AG10803 (cell line): ENCODE results near the gene SH3PXD2B.

Experiments
- DNase-seq: peaks from one replicate; pipeline ENCODE4 v3.0.0; 2010; ENCODE audit warnings: low read depth
- H3K4me3 ChIP-seq: 2 replicates; pipeline ENCODE4 v1.5.1; 2011; ENCODE audit warnings: mild to moderate bottlenecking, low read length, control low read depth
- TF ChIP-seq, protein P1 (sequence below): conservative IDR thresholded peaks from 2 replicates; pipeline ENCODE4 v1.5.1; 2011; ENCODE audit warnings: mild to moderate bottlenecking, low read length, control low read depth, inconsistent platforms

The SH3PXD2B gene

DNA sequence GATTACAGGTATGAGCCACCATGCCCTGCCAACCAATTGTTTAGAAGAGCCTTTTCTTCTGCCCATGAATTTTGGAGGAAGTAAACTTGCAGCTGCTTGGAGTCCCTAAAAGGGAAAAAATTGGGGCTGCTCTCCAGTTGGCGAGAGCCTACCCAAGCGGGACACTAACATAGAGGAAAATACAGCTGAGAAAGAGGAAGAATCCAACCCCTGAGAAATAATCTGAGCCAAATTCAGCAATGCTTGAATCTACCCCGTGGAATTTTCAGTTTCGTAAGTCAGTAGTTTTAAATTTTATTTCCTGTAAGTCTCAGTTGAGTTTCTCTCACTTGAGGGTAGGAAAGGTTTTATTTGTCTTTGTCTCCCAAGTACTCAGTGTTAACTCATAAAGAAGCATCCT lies 140.4 kb downstream of the SH3PXD2B start:
- TF ChIP-seq, protein P1, sequence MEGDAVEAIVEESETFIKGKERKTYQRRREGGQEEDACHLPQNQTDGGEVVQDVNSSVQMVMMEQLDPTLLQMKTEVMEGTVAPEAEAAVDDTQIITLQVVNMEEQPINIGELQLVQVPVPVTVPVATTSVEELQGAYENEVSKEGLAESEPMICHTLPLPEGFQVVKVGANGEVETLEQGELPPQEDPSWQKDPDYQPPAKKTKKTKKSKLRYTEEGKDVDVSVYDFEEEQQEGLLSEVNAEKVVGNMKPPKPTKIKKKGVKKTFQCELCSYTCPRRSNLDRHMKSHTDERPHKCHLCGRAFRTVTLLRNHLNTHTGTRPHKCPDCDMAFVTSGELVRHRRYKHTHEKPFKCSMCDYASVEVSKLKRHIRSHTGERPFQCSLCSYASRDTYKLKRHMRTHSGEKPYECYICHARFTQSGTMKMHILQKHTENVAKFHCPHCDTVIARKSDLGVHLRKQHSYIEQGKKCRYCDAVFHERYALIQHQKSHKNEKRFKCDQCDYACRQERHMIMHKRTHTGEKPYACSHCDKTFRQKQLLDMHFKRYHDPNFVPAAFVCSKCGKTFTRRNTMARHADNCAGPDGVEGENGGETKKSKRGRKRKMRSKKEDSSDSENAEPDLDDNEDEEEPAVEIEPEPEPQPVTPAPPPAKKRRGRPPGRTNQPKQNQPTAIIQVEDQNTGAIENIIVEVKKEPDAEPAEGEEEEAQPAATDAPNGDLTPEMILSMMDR, result no peak
- H3K4me3 ChIP-seq, result no peak overlapping the region

DNA sequence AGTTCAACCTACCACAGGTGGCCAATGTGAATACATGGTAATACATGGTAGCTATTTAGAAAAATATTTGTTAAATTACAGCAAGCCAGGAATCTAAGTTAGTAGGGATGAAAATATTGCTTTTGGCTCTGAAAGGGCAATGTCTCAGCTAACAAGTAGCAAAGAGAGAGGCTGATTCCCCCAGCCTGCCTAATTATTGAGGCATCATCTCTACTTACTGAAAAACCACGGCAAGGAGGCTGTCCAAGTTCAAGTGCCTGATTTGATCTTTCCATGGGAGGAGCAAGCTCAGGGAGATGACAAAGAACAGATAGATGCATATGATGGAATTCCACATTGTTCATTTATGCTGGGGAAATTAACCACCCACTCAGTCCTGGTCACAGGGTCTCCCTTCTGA lies 142.0 kb downstream of the SH3PXD2B start:
- TF ChIP-seq, protein P1, result no peak
- DNase-seq, result peak; percentile 21
- no peak overlapping the region for H3K4me3 ChIP-seq

More for the DNA sequence above, 140.4 kb downstream of the SH3PXD2B start:
- no peak for DNase-seq

DNA sequence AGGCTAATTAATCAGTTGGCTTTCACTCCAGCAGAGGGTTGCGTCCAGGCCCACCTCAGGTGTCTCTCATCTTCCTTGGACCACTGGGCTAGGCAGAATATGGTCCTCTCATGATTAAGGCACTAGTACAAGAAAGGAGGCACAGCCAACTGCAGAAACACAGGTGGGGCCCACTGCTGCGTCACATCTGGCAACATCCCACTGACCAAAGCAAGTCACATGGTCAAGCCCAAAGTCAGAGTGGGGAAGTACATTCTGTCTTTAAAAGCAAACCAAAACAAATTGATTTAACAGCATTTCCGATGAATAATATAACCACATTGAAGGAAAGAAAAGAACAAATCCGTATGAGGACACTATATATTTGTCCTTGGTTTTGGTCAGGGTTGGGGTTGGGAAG lies 142.7 kb downstream of the SH3PXD2B start:
- H3K4me3 ChIP-seq, result no peak overlapping the region
- DNase-seq, result no peak
- TF ChIP-seq, protein P1, result no peak

DNA sequence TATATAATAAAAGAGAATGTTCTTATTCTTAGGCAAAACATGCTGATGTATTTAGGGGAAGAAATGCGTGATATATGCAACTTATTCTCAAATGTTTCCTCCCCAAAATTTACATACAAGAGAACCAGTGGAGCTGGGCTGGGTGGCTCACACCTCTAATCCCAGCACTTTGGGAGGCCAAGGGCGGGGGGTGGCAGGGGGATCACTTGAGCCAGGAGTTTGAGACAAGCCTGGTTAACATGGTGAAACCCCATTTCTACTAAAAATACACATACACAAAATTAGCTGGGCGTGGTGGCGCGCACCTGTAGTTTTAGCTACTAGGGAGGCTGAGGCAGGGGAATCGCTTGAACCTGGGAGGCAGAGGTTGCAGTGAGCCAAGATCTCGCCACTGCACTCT lies 143.3 kb downstream of the SH3PXD2B start:
- DNase-seq, result no peak
- TF ChIP-seq, protein P1, result no peak
- H3K4me3 ChIP-seq, result no peak overlapping the region

DNA sequence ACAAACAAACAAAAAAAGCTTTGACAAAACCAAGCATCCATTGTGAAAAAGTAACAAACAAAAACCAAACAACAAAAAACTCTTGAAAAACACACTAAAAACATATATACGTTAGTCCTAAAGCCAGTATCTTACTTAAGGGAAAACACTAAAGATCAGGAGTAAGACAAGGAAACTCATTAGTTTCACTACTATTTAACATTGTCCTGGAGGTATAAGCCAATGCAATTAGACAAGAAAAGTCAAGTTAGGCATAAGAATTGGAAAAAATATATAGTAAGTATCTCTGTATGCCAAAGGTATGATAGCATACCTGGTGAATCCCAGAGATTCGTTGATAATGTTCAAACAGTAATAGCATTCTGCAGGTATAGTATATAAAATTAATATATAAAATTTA lies 148.9 kb downstream of the SH3PXD2B start:
- TF ChIP-seq, protein P1, result no peak
- DNase-seq, result no peak
- H3K4me3 ChIP-seq, result no peak overlapping the region

DNA sequence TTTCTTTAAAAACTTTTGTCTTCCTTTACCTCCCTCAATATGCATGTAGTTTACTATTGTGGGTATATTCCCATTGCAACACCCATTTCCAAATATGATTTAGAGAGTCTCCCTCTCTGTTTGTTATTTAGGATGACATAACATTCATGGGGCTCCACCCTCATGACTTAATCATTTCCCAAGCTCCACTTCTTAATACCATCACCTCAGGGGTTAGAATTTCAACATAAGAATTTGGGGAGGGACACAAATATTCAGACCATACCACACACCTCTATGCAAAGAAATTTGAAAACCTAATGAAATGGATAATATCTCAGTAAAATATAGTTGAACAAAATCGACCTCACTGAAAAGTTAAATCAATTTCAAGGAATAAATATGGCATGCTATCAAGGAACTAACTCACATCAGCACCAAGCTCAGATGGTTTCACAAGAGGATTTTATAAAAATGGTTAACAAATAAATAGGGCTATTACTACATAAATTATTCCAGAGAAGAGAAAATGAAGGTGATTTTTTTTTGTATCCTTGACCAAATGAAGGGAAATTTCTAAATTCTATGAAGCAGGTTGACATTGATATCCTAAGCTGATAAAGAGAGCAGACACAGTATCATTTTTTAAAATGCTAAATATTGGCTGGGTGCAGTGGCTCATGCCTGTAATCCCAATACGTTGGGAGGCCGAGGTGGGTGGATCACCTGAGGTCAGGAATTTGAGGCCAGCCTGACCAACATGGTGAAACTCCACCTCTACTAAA lies 150.6 kb downstream of the SH3PXD2B start:
- TF ChIP-seq, protein P1, result no peak
- no peak overlapping the region for H3K4me3 ChIP-seq

DNA sequence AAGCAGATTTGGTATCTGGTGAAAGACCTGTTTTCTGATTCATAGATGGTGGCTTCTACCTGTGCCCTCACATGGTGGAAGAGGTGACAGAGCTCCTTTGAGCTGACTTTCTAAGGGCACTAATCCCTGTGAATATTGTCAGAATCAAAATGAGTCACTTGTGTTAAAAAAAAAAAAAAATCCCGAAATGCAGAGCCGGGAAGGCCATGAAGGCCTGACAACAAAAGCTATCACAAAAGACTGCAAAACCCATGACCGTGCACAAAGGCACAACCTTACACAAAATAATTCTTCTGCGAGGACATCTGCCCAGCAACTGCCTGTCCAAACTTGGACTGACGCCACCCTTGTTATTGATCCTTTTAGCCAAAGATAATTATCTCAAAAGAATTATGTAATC lies 151.2 kb downstream of the SH3PXD2B start:
- TF ChIP-seq, protein P1, result no peak
- H3K4me3 ChIP-seq, result no peak overlapping the region
- DNase-seq, result no peak

More for the DNA sequence above, 150.6 kb downstream of the SH3PXD2B start:
- DNase-seq, result peak; percentile 48
